SIG-M5 (cell line): Measurements from ENCODE around the gene THUMPD3.
A peak's percentile ranks its signal among the peaks of the same experiment; 100 is the strongest.

Experiments used
- DNase-seq: peaks from one replicate; lab custom pipeline; 2025; lab: John Stamatoyannopoulos, UW

The THUMPD3 gene

GRCh38 chr3:9362731-9363530 lies at the start of gene THUMPD3:
Gene THUMPD3 (plus strand): TSS chr3:9363054. CDS start chr3:9365069, 2,015 bp downstream.
- peak; percentile 91 for DNase-seq

- DNase-seq, result no peak
Measured at GRCh38 chr3:9314796-9315195, 48.1 kb upstream of the THUMPD3 start.

- DNase-seq, result no peak
Measured at GRCh38 chr3:9316881-9317361, 45.9 kb upstream of the THUMPD3 start.

GRCh38 chr3:9322780-9323179 lies 40.1 kb upstream of the THUMPD3 start:
- no peak for DNase-seq

GRCh38 chr3:9324944-9325343 lies 37.9 kb upstream of the THUMPD3 start:
- no peak for DNase-seq

- DNase-seq, result no peak
Measured at GRCh38 chr3:9327578-9327977, 35.3 kb upstream of the THUMPD3 start.

GRCh38 chr3:9330166-9330703 lies 32.6 kb upstream of the THUMPD3 start:
- no peak for DNase-seq

- no peak for DNase-seq
Measured at GRCh38 chr3:9331171-9331570, 31.7 kb upstream of the THUMPD3 start.

- no peak for DNase-seq
Measured at GRCh38 chr3:9332250-9333030, 30.4 kb upstream of the THUMPD3 start.

- no peak for DNase-seq
Measured at GRCh38 chr3:9339761-9340471, 22.9 kb upstream of the THUMPD3 start.

GRCh38 chr3:9340472-9340902 lies 22.4 kb upstream of the THUMPD3 start:
- DNase-seq, result no peak

GRCh38 chr3:9342696-9343095 lies 20.2 kb upstream of the THUMPD3 start:
- no peak for DNase-seq

- no peak for DNase-seq
Measured at GRCh38 chr3:9343115-9343514, 19.7 kb upstream of the THUMPD3 start.

- no peak for DNase-seq
Measured at GRCh38 chr3:9345041-9345440, 17.8 kb upstream of the THUMPD3 start.

- no peak for DNase-seq
Measured at GRCh38 chr3:9346141-9346540, 16.7 kb upstream of the THUMPD3 start.

- DNase-seq, result no peak
Measured at GRCh38 chr3:9347081-9347480, 15.8 kb upstream of the THUMPD3 start.

GRCh38 chr3:9347887-9348286 lies 15.0 kb upstream of the THUMPD3 start:
- DNase-seq, result no peak

- DNase-seq, result no peak
Measured at GRCh38 chr3:9349321-9350117, 13.3 kb upstream of the THUMPD3 start.

- no peak for DNase-seq
Measured at GRCh38 chr3:9351709-9352126, 11.1 kb upstream of the THUMPD3 start.

GRCh38 chr3:9352917-9353752 lies 9.7 kb upstream of the THUMPD3 start:
- no peak for DNase-seq
